K562 (cell line): ENCODE data around the gene UBE2E2. TPM values are rescaled to one million over a fixed set of nuclear protein-coding genes. Genes with fewer than 3 reads are reported as not detected.

Source experiments
- CHD2 ChIP-seq: IDR thresholded peaks from 2 replicates; pipeline ENCODE4 v1.6.1; 2011; ENCODE audit warnings: low read depth, low read length
- CREBBP ChIP-seq: IDR thresholded peaks from one replicate; pipeline ENCODE4 v1.6.1; 2012; ENCODE audit warnings: low read depth, mild to moderate bottlenecking, control low read depth, inconsistent platforms, low read length
- E2F6 ChIP-seq, 2 experiments: IDR thresholded peaks; 2 replicates each; pipeline ENCODE4 v1.6.1; 2011; ENCODE audit warnings: borderline replicate concordance in 1 of 2, control low read depth in 1 of 2, low read depth in 1 of 2, low read length in 1 of 2, mild to moderate bottlenecking in 1 of 2, mixed read lengths in 1 of 2, moderate library complexity in 1 of 2; ENCODE audit not compliant: insufficient read depth in 1 of 2, insufficient read length in 1 of 2, poor library complexity in 1 of 2, severe bottlenecking in 1 of 2; ENCODE audit errors: extremely low read depth in 1 of 2
- EGR1 ChIP-seq: fragments of 450-650 bp; conservative IDR thresholded peaks from 2 replicates; pipeline ENCODE4 v1.6.1; 2017; ENCODE audit warnings: mild to moderate bottlenecking
- HDAC2 ChIP-seq: fragments of 450-650 bp; IDR thresholded peaks from 2 replicates; pipeline ENCODE4 v1.6.1; 2016; ENCODE audit warnings: mild to moderate bottlenecking
- HDAC6 ChIP-seq: IDR thresholded peaks from 2 replicates; pipeline ENCODE4 v1.6.1; 2012; ENCODE audit warnings: low read depth, mild to moderate bottlenecking, control low read depth, inconsistent platforms, low read length, moderate library complexity
- IRF1 ChIP-seq: sonication (generic); formaldehyde crosslinking; IDR thresholded peaks from 2 replicates; pipeline ENCODE4 v1.8.0; 2022; ENCODE audit warnings: missing genetic modification reagents, mild to moderate bottlenecking, borderline replicate concordance
- KDM4B ChIP-seq, 2 experiments: fragments of 450-650 bp in 1 of 2; sonication (generic) in 1 of 2; IDR thresholded peaks; 2 replicates each; pipeline ENCODE4 v1.6.1; 2016 to 2017; ENCODE audit warnings: borderline replicate concordance in 2 of 2, antibody characterized with exemption in 1 of 2, low read depth in 1 of 2, mild to moderate bottlenecking in 1 of 2
- MTA3 ChIP-seq: fragments of 450-650 bp; formaldehyde crosslinking; IDR thresholded peaks from 2 replicates; pipeline ENCODE4 v1.6.1; 2017; ENCODE audit warnings: mild to moderate bottlenecking, borderline replicate concordance
- PHB ChIP-seq: fragments of 250-450 bp; sonication (Bioruptor Pico); IDR thresholded peaks from 2 replicates; pipeline ENCODE4 v1.5.0; 2021
- SIN3B ChIP-seq: fragments of 450-650 bp; IDR thresholded peaks from 2 replicates; pipeline ENCODE4 v1.6.1; 2017; ENCODE audit warnings: low read depth, mild to moderate bottlenecking, moderate library complexity
- SIX5 ChIP-seq, 2 experiments: IDR thresholded peaks; 2 replicates each; pipeline ENCODE4 v1.6.1; 2011; ENCODE audit warnings: low read length in 2 of 2, borderline replicate concordance in 1 of 2, low read depth in 1 of 2, mild to moderate bottlenecking in 1 of 2, moderate library complexity in 1 of 2; ENCODE audit not compliant: insufficient read depth in 1 of 2
- STAT5B ChIP-seq: fragments of 250-450 bp; sonication (Bioruptor Pico); IDR thresholded peaks from 2 replicates; pipeline ENCODE4 v1.8.0; 2021; ENCODE audit warnings: mild to moderate bottlenecking, inconsistent platforms
- SUPT5H ChIP-seq: fragments of 450-650 bp; IDR thresholded peaks from 2 replicates; pipeline ENCODE4 v1.6.1; 2016
- TAL1 ChIP-seq: fragments of 450-650 bp; IDR thresholded peaks from 2 replicates; pipeline ENCODE4 v1.6.1; 2016; ENCODE audit warnings: mild to moderate bottlenecking
- TSC22D4 ChIP-seq: fragments of 450-650 bp; IDR thresholded peaks from 2 replicates; pipeline ENCODE4 v1.6.1; 2016; ENCODE audit warnings: missing genetic modification characterization, missing biosample characterization, control low read depth
- ZBTB34 ChIP-seq: fragments of 250-450 bp; sonication (Bioruptor Pico); IDR thresholded peaks from 2 replicates; pipeline ENCODE4 v1.8.0; 2021; ENCODE audit warnings: mild to moderate bottlenecking, moderate library complexity
- ZC3H4 ChIP-seq: sonication (generic); formaldehyde crosslinking; IDR thresholded peaks from 2 replicates; pipeline ENCODE4 v1.9.0; 2021; ENCODE audit warnings: missing genetic modification reagents, borderline replicate concordance
- ZC3H8 ChIP-seq: fragments of 450-650 bp; IDR thresholded peaks from 2 replicates; pipeline ENCODE4 v1.6.1; 2017
- ZNF263 ChIP-seq: sonication (generic); formaldehyde crosslinking; IDR thresholded peaks from 2 replicates; pipeline ENCODE4 v1.8.0; 2022; ENCODE audit warnings: mild to moderate bottlenecking, missing genetic modification reagents, borderline replicate concordance
- ZNF316 ChIP-seq: fragments of 450-650 bp; IDR thresholded peaks from 2 replicates; pipeline ENCODE4 v1.6.1; 2016
- ZNF431 ChIP-seq: sonication (generic); formaldehyde crosslinking; IDR thresholded peaks from 2 replicates; pipeline ENCODE4 v1.8.0; 2022; ENCODE audit warnings: mild to moderate bottlenecking, missing genetic modification reagents
- polyA plus RNA-seq, 8 experiments: library from polyadenylated mRNA; depleted of rRNA in 4 of 8; stranded (reverse) in 5 of 8; unstranded in 3 of 8; fragments of >200 nt; fragmentation: Nextera tagmentation in 2 of 8; fragmentation: Illumina TruSeq in 1 of 8; extraction: Ambion mirVana in 2 of 8; extraction: Trizol in 1 of 8; gene quantifications; 2 replicates each; pipeline versions ENCODE4 v1.2.1 to v1.2.3, GENCODE V29; 2011 to 2014; ENCODE audit warnings: inconsistent platforms in 1 of 8, missing spikeins in 1 of 8
- total RNA-seq, 7 experiments: library from RNA; depleted of rRNA in 6 of 7; stranded (reverse); fragments of >200 nt in 6 of 7; fragmentation: Illumina TruSeq in 2 of 7; extraction: Trizol in 2 of 7; gene quantifications; 2 replicates each; pipeline versions ENCODE4 v1.2.1 to v1.2.3, GENCODE V29; 2011 to 2021; ENCODE audit warnings: low replicate concordance in 1 of 7
- TF ChIP-seq, protein P1 (sequence below): fragments of 250-450 bp; sonication (Bioruptor Pico); IDR thresholded peaks from 2 replicates; pipeline ENCODE4 v1.8.0; 2022; ENCODE audit warnings: moderate library complexity, mild to moderate bottlenecking, inconsistent platforms

The UBE2E2 gene
- total and polyA plus RNA-seq, 9 of the 15 experiments (the other 6 are each of a cell fraction or from before 2014, with no cell fraction given), result 0.22 to 5.1 (median 1.9) TPM

- TF ChIP-seq IRF1 (CRISPR knock-in tag) (no peak), CREBBP (no peak), ZNF431 (CRISPR knock-in tag) (no peak), SIN3B (no peak), ZC3H4 (CRISPR knock-in tag) (no peak), SIX5 (IDR thresholded peaks at IDR 0.05; ENCODE audit: borderline replicate concordance in 1 of 2, insufficient read depth in 1 of 2, low read depth in 1 of 2, low read length in 2 of 2) (no peak), KDM4B (IDR thresholded peaks at IDR 0.05; ENCODE audit: borderline replicate concordance in 2 of 2, low read depth in 1 of 2) (no peak), ZC3H8 (no peak), HDAC2 (no peak), EGR1 (peak; percentile 49), TAL1 (no peak), SUPT5H (no peak), ZNF263 (peak; percentile 88), HDAC6 (no peak), ZNF316 (peak; percentile 12; the same call in 1 of the 2 replicates), CHD2 (peak; percentile 73), PHB (CRISPR knock-in tag) (no peak), ZBTB34 (CRISPR knock-in tag) (no peak), MTA3 (peak; percentile 26; the same call in 1 of the 2 replicates), STAT5B (CRISPR knock-in tag) (no peak), TSC22D4 (tag) (no peak), E2F6 (IDR thresholded peaks at IDR 0.05; ENCODE audit: borderline replicate concordance in 1 of 2, extremely low read depth in 1 of 2, insufficient read depth in 1 of 2, insufficient read length in 1 of 2, low read depth in 1 of 2, low read length in 1 of 2, poor library complexity in 1 of 2, severe bottlenecking in 1 of 2) (peak in 1 of 2 experiments; percentile 73)
- TF ChIP-seq, protein P1, sequence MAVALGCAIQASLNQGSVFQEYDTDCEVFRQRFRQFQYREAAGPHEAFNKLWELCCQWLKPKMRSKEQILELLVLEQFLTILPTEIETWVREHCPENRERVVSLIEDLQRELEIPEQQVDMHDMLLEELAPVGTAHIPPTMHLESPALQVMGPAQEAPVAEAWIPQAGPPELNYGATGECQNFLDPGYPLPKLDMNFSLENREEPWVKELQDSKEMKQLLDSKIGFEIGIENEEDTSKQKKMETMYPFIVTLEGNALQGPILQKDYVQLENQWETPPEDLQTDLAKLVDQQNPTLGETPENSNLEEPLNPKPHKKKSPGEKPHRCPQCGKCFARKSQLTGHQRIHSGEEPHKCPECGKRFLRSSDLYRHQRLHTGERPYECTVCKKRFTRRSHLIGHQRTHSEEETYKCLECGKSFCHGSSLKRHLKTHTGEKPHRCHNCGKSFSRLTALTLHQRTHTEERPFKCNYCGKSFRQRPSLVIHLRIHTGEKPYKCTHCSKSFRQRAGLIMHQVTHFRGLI (CRISPR knock-in tag), result no peak
Observed at GRCh38 chr3:23202921-23203707, at the start of gene UBE2E2 (continued).
